GM18505 (cell line): Measurements from ENCODE around the gene ZNF148.

Source experiments
- ATAC-seq: cut with Tn5 transposase; IDR thresholded peaks from one replicate; pipeline ENCODE4 v1.9.1; 2021; ENCODE audit not compliant: unreplicated experiment
- POLR2A ChIP-seq: IDR thresholded peaks from 4 replicates; pipeline ENCODE4 v1.6.1; 2011; ENCODE audit warnings: borderline replicate concordance; ENCODE audit not compliant: insufficient read depth, insufficient read length; ENCODE audit errors: extremely low read depth

The ZNF148 gene

GRCh38 chr3:125334675-125335560 lies 40.2 kb downstream of the ZNF148 start:
- ATAC-seq, result no peak
- TF ChIP-seq POLR2A, result no peak

- no peak for ATAC-seq
- TF ChIP-seq POLR2A, result no peak
Measured at GRCh38 chr3:125332504-125332903, 42.6 kb downstream of the ZNF148 start.

- TF ChIP-seq POLR2A, result no peak
- no peak for ATAC-seq
Measured at GRCh38 chr3:125331243-125331642, 43.9 kb downstream of the ZNF148 start.

GRCh38 chr3:125326957-125327356 lies 48.2 kb downstream of the ZNF148 start:
- TF ChIP-seq POLR2A, result no peak
- no peak for ATAC-seq

GRCh38 chr3:125325746-125326145 lies 49.4 kb downstream of the ZNF148 start:
- no peak for TF ChIP-seq POLR2A
- no peak for ATAC-seq

GRCh38 chr3:125324341-125324740 lies 50.8 kb downstream of the ZNF148 start:
- no peak for ATAC-seq
- TF ChIP-seq POLR2A, result no peak

GRCh38 chr3:125322917-125323316 lies 52.2 kb downstream of the ZNF148 start:
- no peak for TF ChIP-seq POLR2A
- no peak for ATAC-seq

- no peak for TF ChIP-seq POLR2A
- ATAC-seq, result no peak
Measured at GRCh38 chr3:125322166-125322565, 53.0 kb downstream of the ZNF148 start.

GRCh38 chr3:125319765-125320164 lies 55.4 kb downstream of the ZNF148 start:
- no peak for TF ChIP-seq POLR2A
- no peak for ATAC-seq

GRCh38 chr3:125318871-125319270 lies 56.3 kb downstream of the ZNF148 start:
- no peak for ATAC-seq
- no peak for TF ChIP-seq POLR2A

- no peak for ATAC-seq
- no peak for TF ChIP-seq POLR2A
Measured at GRCh38 chr3:125318167-125318865, 56.8 kb downstream of the ZNF148 start.

GRCh38 chr3:125317761-125318160 lies 57.4 kb downstream of the ZNF148 start:
- no peak for ATAC-seq
- TF ChIP-seq POLR2A, result no peak

- ATAC-seq, result no peak
- no peak for TF ChIP-seq POLR2A
Measured at GRCh38 chr3:125316949-125317348, 58.2 kb downstream of the ZNF148 start.

- ATAC-seq, result no peak
- no peak for TF ChIP-seq POLR2A
Measured at GRCh38 chr3:125316246-125316645, 58.9 kb downstream of the ZNF148 start.
